Astrocyte of the spinal cord (primary cell): ENCODE measurements around the gene CD36.

Experiments
- DNase-seq: peaks from one replicate; pipeline ENCODE4 v3.0.0; 2011; ENCODE audit warnings: low read depth, low spot score
- H3K4me3 ChIP-seq: 2 replicates; pipeline ENCODE4 v1.5.1; 2011; ENCODE audit warnings: low read depth, mild to moderate bottlenecking, low read length, moderate library complexity
- in situ Hi-C: cut with HindIII; loops from 2 replicates; pipeline ENCODE4 v1.10.0; 2017; ENCODE audit warnings: low sequenced_read_pairs
- TF ChIP-seq, protein P1 (sequence below): IDR thresholded peaks from 2 replicates; pipeline ENCODE4 v1.5.1; 2012; ENCODE audit warnings: low read depth, mild to moderate bottlenecking, low read length, inconsistent platforms

The CD36 gene

DNA sequence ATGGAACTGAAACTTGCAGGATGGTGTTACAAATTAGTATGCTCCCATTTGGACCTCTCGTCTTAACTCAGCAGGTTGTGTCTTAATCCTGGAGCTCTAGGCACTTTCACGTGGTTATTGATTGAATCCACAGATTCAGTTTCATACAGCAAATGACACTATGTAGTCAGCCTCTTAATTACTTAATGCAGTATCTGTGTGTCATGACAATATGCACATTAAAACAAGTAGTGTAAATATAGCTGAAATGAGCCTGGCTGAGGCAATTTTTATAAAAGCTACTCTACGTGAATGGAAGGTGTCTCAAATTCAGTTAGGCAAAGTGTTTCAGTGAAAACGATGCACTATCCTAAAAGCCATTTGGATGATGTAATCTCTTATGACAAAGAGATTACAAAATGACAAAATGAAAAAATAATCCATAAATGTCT lies 86.8 kb downstream of the CD36 start:
- TF ChIP-seq, protein P1, sequence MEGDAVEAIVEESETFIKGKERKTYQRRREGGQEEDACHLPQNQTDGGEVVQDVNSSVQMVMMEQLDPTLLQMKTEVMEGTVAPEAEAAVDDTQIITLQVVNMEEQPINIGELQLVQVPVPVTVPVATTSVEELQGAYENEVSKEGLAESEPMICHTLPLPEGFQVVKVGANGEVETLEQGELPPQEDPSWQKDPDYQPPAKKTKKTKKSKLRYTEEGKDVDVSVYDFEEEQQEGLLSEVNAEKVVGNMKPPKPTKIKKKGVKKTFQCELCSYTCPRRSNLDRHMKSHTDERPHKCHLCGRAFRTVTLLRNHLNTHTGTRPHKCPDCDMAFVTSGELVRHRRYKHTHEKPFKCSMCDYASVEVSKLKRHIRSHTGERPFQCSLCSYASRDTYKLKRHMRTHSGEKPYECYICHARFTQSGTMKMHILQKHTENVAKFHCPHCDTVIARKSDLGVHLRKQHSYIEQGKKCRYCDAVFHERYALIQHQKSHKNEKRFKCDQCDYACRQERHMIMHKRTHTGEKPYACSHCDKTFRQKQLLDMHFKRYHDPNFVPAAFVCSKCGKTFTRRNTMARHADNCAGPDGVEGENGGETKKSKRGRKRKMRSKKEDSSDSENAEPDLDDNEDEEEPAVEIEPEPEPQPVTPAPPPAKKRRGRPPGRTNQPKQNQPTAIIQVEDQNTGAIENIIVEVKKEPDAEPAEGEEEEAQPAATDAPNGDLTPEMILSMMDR, result no peak
- no peak overlapping the region for H3K4me3 ChIP-seq
- in situ Hi-C loops, result no loop called here
- DNase-seq, result no peak
